K562 (cell line): Measurements from ENCODE around the gene ST3GAL5. TPM values are rescaled to one million over a fixed set of nuclear protein-coding genes. Genes with fewer than 3 reads are reported as not detected.

ENCODE experiments used
- AFF4 ChIP-seq: sonication (generic); formaldehyde crosslinking; IDR thresholded peaks from 2 replicates; pipeline ENCODE4 v1.8.0; 2023; ENCODE audit warnings: mild to moderate bottlenecking, missing genetic modification reagents
- ARID2 ChIP-seq: fragments of 450-650 bp; IDR thresholded peaks from 2 replicates; pipeline ENCODE4 v1.6.1; 2017; ENCODE audit warnings: antibody characterized with exemption, mild to moderate bottlenecking
- CBX2 ChIP-seq: fragments of 200-600 bp; sonication (generic); IDR thresholded peaks from one replicate; pipeline ENCODE4 v1.6.1; 2012; ENCODE audit warnings: mild to moderate bottlenecking, low read length, inconsistent platforms; ENCODE audit not compliant: insufficient read depth, poor library complexity, severe bottlenecking
- CBX8 ChIP-seq: fragments of 200-600 bp; sonication (generic); IDR thresholded peaks from 2 replicates; pipeline ENCODE4 v1.6.1; 2012; ENCODE audit warnings: borderline replicate concordance, mixed run types, low read depth, mild to moderate bottlenecking, moderate library complexity, mixed read lengths, low read length, control low read depth, inconsistent platforms; ENCODE audit not compliant: poor library complexity, severe bottlenecking; ENCODE audit errors: extremely low read depth
- GATA2 ChIP-seq: sonication (generic); formaldehyde crosslinking; IDR thresholded peaks from 2 replicates; pipeline ENCODE4 v1.4.0; 2020; ENCODE audit warnings: mild to moderate bottlenecking, missing genetic modification reagents
- GATAD2A ChIP-seq: fragments of 450-650 bp; IDR thresholded peaks from 2 replicates; pipeline ENCODE4 v1.6.1; 2017
- HDAC2 ChIP-seq: fragments of 450-650 bp; IDR thresholded peaks from 2 replicates; pipeline ENCODE4 v1.6.1; 2016; ENCODE audit warnings: mild to moderate bottlenecking
- HMBOX1 ChIP-seq: sonication (generic); IDR thresholded peaks from 2 replicates; pipeline ENCODE4 v1.6.1; 2016
- KHSRP ChIP-seq: fragments of 450-650 bp; IDR thresholded peaks from 2 replicates; pipeline ENCODE4 v1.6.1; 2017
- L3MBTL2 ChIP-seq: fragments of 450-650 bp; IDR thresholded peaks from 2 replicates; pipeline ENCODE4 v1.6.1; 2016; ENCODE audit warnings: mild to moderate bottlenecking, moderate library complexity
- MAZ ChIP-seq, 2 experiments: fragments of 450-650 bp in 1 of 2; sonication (generic) in 1 of 2; formaldehyde crosslinking; IDR thresholded peaks in 1 of 2; conservative IDR thresholded peaks in 1 of 2; 2 replicates each; pipeline versions ENCODE4 v1.4.0 to v1.5.0; 2020; ENCODE audit warnings: mild to moderate bottlenecking in 1 of 2, missing genetic modification reagents in 1 of 2
- MTA1 ChIP-seq: fragments of 450-650 bp; IDR thresholded peaks from 2 replicates; pipeline ENCODE4 v1.6.1; 2017; ENCODE audit warnings: borderline replicate concordance
- NR4A1 ChIP-seq, 2 experiments: fragments of 250-450 bp in 1 of 2; fragments of 450-650 bp in 1 of 2; sonication (Bioruptor Pico) in 1 of 2; IDR thresholded peaks; 2 replicates each; pipeline versions ENCODE4 v1.4.0 to v1.6.1; 2016 to 2020; ENCODE audit warnings: mild to moderate bottlenecking in 2 of 2, missing compliant biosample characterization in 1 of 2, missing genetic modification characterization in 1 of 2, moderate library complexity in 1 of 2
- RFX1 ChIP-seq: fragments of 450-650 bp; IDR thresholded peaks from 2 replicates; pipeline ENCODE4 v1.6.1; 2016; ENCODE audit warnings: mild to moderate bottlenecking, moderate library complexity
- RUNX1 ChIP-seq: sonication (generic); IDR thresholded peaks from 2 replicates; pipeline ENCODE4 v1.6.1; 2016; ENCODE audit warnings: antibody characterized with exemption, low read depth
- SMARCC2 ChIP-seq: fragments of 450-650 bp; IDR thresholded peaks from 2 replicates; pipeline ENCODE4 v1.6.1; 2017; ENCODE audit warnings: antibody characterized with exemption, moderate library complexity, mild to moderate bottlenecking, low read depth
- SMC3 ChIP-seq: conservative IDR thresholded peaks from 2 replicates; pipeline ENCODE4 v1.6.1; 2011; ENCODE audit warnings: low read depth, low read length, improper control_type of control experiment; ENCODE audit not compliant: insufficient read depth
- SRSF1 ChIP-seq: fragments of 200-400 bp; formaldehyde crosslinking; IDR thresholded peaks from 2 replicates; pipeline ENCODE4 v1.6.1; 2017; ENCODE audit warnings: mild to moderate bottlenecking, low read depth, low read length, moderate library complexity
- TAF15 ChIP-seq: fragments of 200-400 bp; formaldehyde crosslinking; IDR thresholded peaks from 2 replicates; pipeline ENCODE4 v1.6.1; 2017; ENCODE audit warnings: mild to moderate bottlenecking, low read depth, low read length, moderate library complexity
- TCF3 ChIP-seq: sonication (generic); formaldehyde crosslinking; IDR thresholded peaks from 2 replicates; pipeline ENCODE4 v1.4.0; 2020; ENCODE audit warnings: mild to moderate bottlenecking, missing genetic modification reagents
- THRAP3 ChIP-seq: fragments of 450-650 bp; IDR thresholded peaks from 2 replicates; pipeline ENCODE4 v1.6.1; 2016; ENCODE audit warnings: mild to moderate bottlenecking, inconsistent platforms, borderline replicate concordance
- ZNF224 ChIP-seq: sonication (generic); formaldehyde crosslinking; IDR thresholded peaks from 2 replicates; pipeline ENCODE4 v1.8.0; 2022; ENCODE audit warnings: mild to moderate bottlenecking, missing genetic modification reagents
- ZNF280B ChIP-seq: fragments of 250-450 bp; sonication (Bioruptor Pico); IDR thresholded peaks from 2 replicates; pipeline ENCODE4 v1.5.1; 2021; ENCODE audit warnings: mild to moderate bottlenecking
- polyA plus RNA-seq, 8 experiments: library from polyadenylated mRNA; depleted of rRNA in 4 of 8; stranded (reverse) in 5 of 8; unstranded in 3 of 8; fragments of >200 nt; fragmentation: Nextera tagmentation in 2 of 8; fragmentation: Illumina TruSeq in 1 of 8; extraction: Ambion mirVana in 2 of 8; extraction: Trizol in 1 of 8; gene quantifications; 2 replicates each; pipeline versions ENCODE4 v1.2.1 to v1.2.3, GENCODE V29; 2011 to 2014; ENCODE audit warnings: inconsistent platforms in 1 of 8, missing spikeins in 1 of 8
- total RNA-seq, 7 experiments: library from RNA; depleted of rRNA in 6 of 7; stranded (reverse); fragments of >200 nt in 6 of 7; fragmentation: Illumina TruSeq in 2 of 7; extraction: Trizol in 2 of 7; gene quantifications; 2 replicates each; pipeline versions ENCODE4 v1.2.1 to v1.2.3, GENCODE V29; 2011 to 2021; ENCODE audit warnings: low replicate concordance in 1 of 7

Gene ST3GAL5
- total and polyA plus RNA-seq, 9 of the 15 experiments (the other 6 are each of a cell fraction or from before 2014, with no cell fraction given), result 1.6 to 10.0 (median 4.2) TPM

GRCh38 chr2:85921659-85922058 is 32.9 kb upstream of the ST3GAL5 start (continued):
- TF ChIP-seq TCF3 (CRISPR knock-in tag) (peak; percentile 87), MAZ (CRISPR knock-in tag; conservative IDR thresholded peaks at IDR 0.05 in 1 of 2, IDR thresholded peaks at IDR 0.05 in 1 of 2) (peak; percentile 32 to 33; a peak in 1 of 4 replicates), RFX1 (no peak), CBX8 (no peak), AFF4 (CRISPR knock-in tag) (no peak), NR4A1 (CRISPR knock-in tag; IDR thresholded peaks at IDR 0.05) (no peak), NR4A1 (tag; IDR thresholded peaks at IDR 0.05) (no peak), SRSF1 (no peak), GATAD2A (peak; percentile 52; the same call in 1 of the 2 replicates), CBX2 (no peak), HDAC2 (peak; percentile 56; the same call in 1 of the 2 replicates), THRAP3 (no peak), HMBOX1 (0 out of 2 replicates have a peak, but pooled peaks have one; percentile 40), RUNX1 (no peak), ZNF280B (CRISPR knock-in tag) (no peak), SMC3 (no peak), ZNF224 (no peak), MTA1 (peak; percentile 49; the same call in 1 of the 2 replicates), TAF15 (no peak), KHSRP (no peak), L3MBTL2 (peak; percentile 46; the same call in 1 of the 2 replicates), SMARCC2 (peak; percentile 67; the same call in 1 of the 2 replicates), ARID2 (no peak), GATA2 (CRISPR knock-in tag) (peak; percentile 68)
